Right lung (tissue), 5 donors: ENCODE measurements around the gene CBLB. TPM values are rescaled to one million over a fixed set of nuclear protein-coding genes. Genes with fewer than 3 reads are reported as not detected.
"Not testable (repeated sequence)": the region's sequence is repeated elsewhere in the genome, so short reads cannot be mapped to it uniquely, and the experiment has no call there.

Experiments used
- DNase-seq, 2 donors: peaks; one replicate each; pipeline ENCODE4 v3.0.0-alpha.2; 2013
- polyA plus RNA-seq, 5 donors: library from polyadenylated mRNA; unstranded; fragments of 120-200 nt; gene quantifications; one replicate each; pipeline versions ENCODE4 v1.2.1 to v1.2.3, GENCODE V29; 2013; ENCODE audit warnings: inconsistent platforms in 1 of 5, low replicate concordance in 1 of 5; ENCODE audit not compliant: insufficient read length in 5 of 5, insufficient read depth in 1 of 5

CBLB gene
- polyA plus RNA-seq, 5 donors: 31.9 to 49.1 (median 45.5) TPM

DNA sequence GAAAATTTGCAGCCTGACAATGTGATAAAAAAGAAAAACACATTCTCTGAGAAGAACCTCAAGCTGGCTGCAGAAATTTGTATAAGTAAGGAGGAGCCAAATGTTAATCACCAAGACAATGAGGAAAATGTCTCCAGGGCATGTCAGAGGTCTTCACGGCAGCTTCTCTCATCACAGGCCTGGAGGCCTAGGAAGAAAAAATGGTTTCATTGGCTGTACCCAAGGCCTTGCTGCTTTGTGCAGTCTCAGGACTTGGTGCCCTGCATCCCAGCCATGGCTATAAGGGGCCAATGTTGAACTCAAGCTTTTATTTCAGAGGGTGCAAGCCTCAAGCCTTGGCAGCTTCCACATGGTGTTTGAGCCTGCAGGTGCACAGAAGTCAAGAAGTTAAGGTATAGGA, 106.6 kb downstream of the CBLB start:
- DNase-seq: not testable (repeated sequence)

DNA sequence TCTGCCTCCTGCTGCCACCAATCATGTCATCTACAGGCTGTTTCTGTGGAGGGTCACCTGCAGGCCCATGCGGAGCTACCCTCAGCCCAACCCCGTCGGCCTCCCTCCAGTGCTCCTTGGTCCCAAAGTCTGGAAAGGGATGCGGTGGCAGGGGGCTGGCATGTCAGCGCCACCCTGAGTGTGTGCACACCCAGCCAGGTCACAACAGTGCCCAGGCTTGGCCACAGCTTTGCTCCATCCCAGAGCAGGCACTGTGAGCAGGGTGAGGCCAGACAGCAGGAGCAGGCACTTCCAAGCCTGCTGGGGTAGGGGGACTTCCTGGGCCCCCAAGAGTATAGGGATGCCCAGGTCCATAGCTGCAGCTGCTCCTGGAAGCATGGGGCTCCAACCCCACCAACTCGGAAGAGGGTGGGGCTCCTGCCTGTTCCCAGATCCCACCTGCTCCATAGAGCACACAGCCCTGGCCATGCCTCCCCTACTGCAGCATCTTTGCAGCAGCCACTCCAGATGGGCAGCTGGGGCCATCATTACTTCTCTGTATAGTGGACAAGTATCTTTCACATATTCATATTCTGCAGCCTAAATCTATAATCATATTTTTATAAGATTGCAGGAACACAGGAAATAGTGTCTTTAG, 109.3 kb downstream of the CBLB start:
- no peak for DNase-seq

DNA sequence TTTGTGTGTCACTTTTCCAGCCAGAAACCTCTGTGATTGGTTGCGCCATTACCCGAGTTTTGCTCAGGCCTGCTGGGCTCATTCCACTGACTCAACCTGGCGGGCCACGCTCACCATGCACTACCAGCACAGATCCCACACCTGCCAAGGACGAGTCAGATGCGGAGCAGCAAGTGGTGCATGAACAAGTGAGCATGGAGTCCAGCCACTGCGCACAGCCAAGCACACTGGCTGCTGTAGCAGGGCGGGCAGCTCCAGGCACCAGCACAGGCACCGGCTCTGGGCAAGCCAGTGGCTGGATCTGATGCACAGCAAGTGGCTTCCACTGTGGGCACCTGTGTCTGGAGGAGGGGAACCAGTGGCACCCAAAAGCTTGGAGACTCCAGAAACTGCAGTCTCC, 110.4 kb downstream of the CBLB start:
- no peak for DNase-seq

DNA sequence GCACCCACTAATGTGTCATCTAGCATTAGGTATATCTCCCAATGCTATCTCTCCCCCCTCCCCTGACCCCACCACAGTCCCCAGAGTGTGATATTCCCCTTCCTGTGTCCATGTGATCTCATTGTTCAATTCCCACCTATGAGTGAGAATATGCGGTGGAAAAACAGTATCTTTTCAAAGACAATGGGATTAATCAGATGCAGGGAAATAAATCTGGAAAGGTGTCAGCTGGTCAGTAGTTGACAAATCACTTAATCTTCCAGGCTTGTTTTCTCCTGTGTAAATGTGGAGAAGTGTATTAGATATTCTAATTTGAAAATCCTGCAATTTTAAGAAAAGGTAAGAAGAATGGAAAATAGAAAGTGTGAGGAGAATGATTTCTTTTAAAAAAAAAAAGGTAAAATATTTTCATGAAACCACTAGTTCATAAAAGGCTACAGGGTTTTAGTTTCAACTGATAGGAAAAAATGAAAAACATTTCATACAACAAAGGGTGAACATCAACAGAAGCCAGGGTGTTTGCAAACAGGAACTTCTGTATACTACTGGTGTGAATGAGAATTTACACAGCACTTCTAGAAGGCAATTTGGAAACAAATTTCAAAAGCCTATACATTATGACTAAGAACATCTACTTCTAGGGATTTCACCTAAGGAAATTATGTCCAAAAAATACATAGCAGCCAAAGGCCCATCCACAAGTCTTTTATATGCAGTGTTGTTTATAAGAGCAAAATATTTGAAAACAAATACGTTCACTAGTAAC, 113.5 kb downstream of the CBLB start:
- DNase-seq: no peak

DNA sequence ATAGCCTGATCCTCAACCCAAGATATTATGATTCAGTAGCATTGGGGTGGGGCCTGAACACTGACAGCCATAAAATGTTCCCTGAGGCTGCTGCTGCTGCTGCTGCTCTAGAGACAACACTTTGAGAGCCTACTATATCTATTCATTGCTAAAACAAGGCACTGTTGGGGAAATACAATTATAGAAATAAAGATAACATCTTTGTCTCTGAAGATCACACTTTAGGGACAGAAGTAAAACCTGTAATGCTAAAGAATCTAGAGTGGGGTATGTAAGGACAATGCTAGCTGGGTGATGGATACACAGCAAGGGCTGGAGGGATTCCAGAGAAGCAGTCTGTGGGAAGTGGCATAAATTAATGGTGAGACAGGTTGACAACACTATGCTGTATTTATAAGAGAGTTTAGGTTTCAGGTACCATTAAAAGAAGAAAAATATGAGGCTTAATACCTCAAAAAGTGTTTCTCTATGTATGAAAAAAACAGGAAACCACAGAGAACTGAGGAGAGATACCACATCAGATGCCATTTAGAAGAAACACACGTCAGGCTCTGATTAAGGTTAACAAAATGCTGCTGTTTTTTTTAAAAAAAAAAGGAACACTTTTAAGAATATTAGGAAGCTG, 115.9 kb downstream of the CBLB start:
- DNase-seq: no peak

DNA sequence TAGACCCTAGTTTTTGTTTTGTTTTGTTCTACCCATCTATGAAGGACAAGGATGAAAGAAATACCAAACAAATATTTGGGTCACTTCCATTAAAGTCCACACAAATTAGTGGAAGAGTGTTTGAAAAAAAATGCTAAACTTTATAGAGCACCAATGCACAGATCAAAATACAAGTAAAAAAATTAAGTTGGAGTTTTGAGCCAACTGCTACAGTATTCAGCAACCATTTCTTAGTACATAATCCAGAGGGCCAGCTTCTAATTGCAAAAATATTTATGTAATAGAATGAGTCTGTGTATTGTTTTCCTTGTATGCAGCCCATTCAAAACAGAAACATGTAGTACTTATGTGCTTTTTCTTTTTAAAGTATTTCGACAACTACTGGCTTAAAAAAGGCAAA, 121.1 kb downstream of the CBLB start:
- no peak for DNase-seq

DNA sequence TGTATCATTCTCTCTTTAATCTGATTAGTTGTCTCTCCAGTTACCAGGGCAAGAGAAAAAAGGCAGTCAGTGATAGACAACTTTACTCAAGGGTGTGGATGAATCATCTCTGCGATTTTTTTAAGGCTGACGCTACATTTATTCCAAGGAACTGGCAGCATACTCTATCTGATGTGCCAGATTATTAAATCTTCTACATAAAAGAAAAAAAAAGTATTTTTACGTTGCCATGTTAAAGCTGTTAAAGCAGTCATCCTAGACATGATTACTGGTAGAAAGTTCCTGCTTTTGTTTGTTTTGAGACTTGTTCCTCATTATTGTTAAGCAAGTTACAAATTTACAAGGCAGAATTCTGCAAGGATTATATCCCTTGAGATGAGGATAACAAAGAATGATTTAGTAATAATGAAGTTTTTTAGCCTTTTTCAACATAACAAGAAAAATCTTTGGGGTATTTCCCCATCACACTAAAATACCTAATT, 121.7 kb downstream of the CBLB start:
- no peak for DNase-seq

DNA sequence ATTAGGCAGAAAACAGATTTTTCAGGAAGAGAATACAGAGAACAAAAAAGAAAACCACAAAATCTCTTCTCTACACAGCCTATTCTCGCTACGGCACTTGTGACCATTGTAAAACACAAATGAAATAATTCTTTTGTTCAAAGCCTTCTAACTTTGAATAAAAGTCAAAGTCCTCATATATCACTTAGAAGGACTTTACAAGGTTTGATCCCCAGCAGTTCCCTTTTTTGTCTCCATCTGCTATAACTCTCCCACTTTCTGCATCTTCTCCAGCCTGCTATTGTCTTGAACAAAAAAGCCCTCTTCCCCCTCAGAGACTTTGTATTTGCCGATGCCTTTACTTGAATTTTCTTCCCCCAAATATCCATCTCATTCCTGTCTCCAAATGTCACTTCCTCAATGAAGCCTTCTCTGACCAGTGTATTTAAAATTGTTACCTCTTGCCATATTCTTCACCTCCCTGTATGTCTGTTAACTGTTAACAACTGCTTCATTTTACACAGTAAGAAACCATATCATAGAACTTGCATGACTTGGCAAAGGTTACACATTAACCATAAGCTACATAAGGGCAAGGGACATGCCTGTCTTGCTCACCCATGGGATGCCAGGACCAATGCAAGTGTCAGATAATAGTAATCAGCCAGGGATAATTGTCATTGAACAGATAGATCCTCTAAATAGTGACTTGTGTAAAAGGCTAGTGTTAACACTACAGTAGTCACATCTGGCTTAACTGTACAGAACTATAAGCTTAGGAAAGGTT, 122.4 kb downstream of the CBLB start:
- DNase-seq: no peak

DNA sequence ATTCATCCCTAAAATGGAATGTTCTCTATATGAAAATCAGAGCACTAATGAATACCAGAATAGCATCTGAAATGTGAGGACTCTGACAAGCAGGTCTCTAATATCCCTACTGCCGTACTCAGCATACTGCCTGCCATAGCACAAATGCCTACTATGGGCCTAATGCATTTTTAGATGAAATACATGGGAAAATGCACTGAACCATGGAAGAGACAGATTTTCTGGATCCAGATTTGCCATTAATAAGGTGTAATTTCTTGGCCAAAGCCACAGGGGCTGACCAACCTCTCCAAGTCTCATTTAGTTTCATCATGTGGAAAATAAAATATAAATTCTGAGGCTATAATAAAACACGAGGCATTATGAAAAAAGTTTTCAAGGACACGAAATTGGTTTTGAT, 123.8 kb downstream of the CBLB start:
- DNase-seq: no peak

DNA sequence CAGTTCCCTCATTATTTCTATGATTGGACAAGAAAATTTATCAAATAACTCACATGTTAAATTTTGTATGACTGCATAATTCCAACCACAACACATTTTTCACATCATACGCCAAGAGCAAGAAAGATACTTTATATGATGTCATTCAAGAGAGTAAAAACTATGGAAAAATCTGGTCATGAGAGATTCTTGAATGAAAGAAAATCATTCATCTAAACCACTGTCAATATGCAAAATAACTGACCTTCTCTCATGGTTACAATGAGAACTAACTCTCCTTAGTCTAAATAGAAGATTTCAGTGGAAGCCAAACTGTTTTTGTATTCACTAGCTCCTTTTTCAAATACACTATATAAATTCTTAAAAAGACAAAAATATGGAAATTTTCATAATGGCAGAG, 124.6 kb downstream of the CBLB start:
- no peak for DNase-seq

DNA sequence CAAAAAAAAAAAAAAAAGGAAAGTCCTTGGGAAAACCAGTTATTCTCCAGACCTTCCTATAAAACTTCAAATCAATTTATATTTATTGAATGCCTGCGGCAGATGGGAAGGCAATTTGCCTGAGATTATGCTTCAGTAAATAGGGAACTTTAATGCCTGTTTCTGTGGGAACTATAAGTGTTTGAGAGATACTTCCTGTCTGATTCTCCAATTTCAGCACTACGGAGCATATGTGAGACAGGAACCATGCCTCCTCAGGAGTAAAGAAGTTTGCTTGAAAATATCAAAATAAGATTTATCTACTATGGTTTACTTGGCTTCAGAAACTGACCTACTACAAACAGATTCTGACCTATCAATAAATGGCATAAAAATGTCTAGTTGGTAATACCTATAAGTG, 135.5 kb downstream of the CBLB start:
- no peak for DNase-seq

DNA sequence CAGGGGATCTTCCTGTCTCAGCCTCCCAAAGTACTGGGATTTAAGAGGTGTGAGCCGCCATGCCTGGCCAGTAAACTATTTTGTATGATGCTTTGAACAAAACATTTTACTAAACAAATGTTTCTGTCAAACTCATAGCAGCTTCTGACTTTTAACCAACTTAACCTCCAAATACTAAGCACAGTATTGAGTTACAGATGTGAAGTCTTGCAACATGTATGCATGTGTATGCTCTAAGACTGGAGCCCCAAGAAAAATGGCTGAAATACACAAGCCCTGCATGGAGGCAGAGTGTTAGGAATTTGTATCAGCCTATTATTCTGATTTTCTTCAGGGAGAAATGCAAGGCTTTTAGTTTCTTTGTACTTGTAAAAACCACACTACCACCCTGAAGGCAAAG, 137.1 kb downstream of the CBLB start:
- DNase-seq: no peak

DNA sequence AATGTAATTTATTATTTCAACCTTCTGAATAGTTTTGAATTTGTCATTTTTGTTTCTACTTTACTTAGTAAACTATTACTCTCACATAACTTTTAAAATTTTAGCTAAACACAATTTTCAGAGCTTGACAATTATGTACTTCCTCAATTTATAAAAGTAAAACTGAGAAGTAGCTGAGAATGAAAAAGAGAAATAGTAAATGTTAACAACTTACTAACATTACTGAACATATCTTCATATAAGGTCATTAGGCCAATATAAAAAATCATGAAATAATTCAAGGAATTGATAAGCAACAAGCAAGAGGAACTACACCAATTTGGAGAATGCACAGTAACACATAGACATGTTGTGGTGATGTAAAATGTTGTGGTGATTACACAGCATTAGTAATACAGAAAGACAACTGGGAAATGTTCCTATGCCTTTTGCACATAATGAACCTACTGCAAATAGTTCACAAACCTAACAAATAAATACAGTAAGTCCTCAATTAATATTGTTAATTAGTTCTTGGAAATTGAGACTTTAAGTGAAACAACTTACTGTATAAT, 137.9 kb downstream of the CBLB start:
- DNase-seq: no peak

DNA sequence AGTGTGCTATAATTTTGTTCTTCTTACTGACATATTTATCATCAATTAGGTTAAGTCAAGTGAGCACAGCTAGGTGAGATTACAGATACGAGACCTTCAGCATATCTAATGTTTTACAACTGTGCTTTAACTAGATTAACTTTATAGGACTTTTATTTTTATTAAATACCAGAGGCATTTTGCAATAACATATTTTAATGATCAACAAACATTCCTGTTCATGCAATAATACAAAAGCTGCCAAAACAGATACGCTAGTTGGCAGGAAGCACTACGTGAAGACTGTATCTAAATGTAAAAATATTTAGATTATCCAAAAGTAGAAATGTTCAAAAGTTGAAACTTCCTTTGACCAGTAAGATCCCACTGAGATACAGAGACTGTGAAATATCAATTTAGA, 139.1 kb downstream of the CBLB start:
- DNase-seq: peak; percentile 46 to 55

DNA sequence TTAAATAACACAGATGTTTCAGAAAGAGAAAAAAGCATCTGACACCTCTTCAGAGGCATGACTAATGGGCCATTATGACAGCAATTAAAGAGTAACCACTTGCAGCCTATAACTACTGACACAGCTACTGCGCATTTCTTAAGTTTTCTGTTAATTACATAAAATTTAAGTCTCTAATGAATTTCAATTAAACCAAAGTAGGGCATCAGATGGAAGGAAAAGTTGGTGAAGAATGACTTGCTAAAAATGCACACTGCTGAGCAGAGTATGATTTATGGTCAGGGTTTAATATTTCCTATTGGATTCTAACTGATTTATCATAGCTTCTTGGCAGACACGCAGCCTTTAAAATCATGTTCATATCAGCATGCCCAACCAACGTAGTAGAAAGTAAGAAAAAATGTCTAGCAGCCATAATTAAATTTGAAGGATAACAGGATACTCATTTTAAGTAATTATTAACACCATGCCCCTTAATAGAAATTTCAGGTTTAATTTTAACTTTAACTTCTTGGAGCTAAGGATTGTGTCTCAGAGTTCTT, 140.0 kb downstream of the CBLB start:
- DNase-seq: no peak

DNA sequence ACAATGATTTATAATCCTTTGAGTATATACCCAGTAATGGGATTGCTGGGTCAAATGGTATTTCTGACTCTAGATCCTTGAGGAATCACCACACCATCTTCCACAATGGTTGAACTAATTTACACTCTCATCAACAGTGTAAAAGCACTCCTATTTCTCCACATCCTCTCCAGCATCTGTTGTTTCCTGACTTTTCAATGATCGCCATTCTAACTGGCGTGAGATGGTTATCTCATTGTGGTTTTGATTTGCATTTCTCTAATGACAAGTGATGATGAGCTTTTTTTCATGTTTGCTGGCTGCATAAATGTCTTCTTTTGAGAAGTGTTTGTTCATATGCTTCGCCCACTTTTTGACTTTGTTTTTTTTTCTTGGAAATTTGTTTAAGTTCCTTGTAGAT, 141.8 kb downstream of the CBLB start:
- not testable (repeated sequence) for DNase-seq

DNA sequence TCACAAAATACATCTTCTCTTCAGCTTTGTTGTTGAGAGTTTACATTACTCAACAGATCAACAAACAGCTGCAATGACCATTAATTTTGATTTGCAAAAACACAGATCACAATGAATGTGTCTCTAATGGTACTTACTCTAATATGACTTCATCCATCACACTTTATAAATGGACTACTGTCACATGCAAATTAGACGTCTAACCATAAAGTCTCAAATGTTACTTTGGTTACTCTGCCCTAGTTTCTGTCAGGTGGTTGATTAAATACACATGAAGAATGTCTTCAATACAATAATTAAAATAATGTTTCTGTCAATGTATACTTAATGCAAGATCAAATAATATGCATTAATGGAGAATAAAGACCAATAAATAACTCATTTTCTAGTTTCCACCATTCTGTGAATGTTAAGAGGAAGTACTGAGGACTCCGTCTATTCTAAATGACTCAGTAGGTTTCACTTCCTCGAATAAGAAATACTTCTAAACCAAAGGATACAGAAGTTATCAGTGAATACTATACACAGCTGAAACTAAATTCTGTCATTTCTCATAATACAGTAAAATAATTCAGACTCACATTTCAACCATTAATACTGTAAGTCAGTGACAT, 145.8 kb downstream of the CBLB start:
- no peak for DNase-seq

DNA sequence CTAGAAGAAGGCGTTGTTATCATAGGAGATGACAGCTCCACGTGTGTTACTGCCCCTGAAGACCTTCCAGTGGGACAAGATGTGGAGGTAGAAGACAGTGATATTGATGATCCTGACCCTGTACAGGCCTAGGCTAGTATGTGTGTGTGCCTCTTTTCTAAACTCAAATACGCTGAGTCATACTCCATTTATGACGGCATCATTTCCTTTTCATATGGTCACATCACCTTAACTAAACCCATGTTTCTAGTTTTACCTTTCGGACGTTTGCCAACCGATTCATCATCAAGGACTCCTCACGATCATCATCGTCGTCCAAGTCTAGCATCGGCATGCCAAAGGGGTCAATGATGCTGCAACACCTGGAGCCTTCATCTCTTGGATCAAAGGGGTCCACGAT, 149.0 kb downstream of the CBLB start:
- no peak for DNase-seq

DNA sequence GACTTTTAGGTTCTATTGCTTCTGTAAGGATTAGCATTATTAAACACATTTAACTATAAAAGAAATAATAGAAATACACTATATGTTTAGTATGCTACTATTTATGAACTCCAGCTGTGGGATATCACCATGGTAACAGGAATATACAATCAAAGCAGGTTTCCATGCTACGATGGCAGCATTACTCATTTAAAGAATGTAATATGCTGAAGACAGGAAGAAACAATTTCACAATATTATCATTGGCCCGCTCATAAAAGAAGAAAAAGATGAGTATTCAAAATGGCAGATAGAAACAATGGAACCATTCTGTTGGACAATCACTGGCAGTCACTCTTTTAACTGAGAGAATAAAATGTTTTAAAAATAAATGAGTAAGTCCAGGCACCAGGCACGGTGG, 153.4 kb downstream of the CBLB start:
- DNase-seq: no peak

DNA sequence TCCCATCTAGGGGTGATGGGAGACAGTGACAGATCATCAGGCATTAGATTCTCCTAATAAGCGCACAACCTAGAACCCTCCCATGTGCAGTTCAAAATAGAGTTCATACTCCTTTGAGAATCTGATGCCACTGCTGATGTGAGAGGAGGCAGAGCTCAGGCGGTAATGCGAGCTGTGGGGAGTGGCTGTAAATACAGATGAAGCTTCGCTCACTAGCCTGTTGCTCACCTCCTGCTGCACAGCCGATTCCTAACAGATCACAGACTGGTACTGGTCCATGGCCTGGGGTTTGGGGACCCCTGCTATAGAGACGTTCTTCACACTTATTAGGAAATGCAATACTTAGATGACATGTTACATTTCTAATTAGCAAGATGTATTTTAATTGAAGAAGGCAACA, 154.4 kb downstream of the CBLB start:
- no peak for DNase-seq

DNA sequence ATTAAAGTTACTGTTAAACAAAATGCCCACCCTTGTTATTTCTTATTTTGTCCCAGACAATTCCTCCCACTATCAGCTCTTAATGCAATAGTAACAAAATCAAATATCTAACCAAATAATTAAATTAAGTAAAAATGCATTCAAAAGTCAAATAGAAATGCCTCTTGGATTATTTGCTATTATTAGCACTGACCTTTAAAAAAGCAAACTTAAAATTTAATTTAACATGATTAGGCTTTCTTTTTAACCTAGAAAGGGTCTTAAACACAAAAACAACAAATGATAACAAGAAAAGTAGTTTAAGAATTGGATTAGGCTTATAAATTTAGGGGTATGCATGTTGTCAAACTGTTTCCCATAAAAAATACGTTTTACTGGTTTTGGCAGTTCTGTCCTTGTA, 159.8 kb downstream of the CBLB start:
- no peak for DNase-seq
